Activated naive CD4-positive, alpha-beta T cell treated with Interleukin-2 at 50 U/mL for 16 hours (primary cell): ENCODE measurements around the gene ATP2C1.

Experiments used
- DNase-seq: peaks from one replicate; pipeline ENCODE4 v3.0.0-alpha.2; 2020

Gene ATP2C1

GRCh38 chr3:130991126-130991525 is 97.2 kb downstream of the ATP2C1 start:
- no peak for DNase-seq

- DNase-seq: no peak
Measured at GRCh38 chr3:130992344-130992743, 98.5 kb downstream of the ATP2C1 start.

- no peak for DNase-seq
Measured at GRCh38 chr3:130997289-130997688, 103.4 kb downstream of the ATP2C1 start.

GRCh38 chr3:131001071-131001470 is 107.2 kb downstream of the ATP2C1 start:
- no peak for DNase-seq

- no peak for DNase-seq
Measured at GRCh38 chr3:131004603-131005002, 110.7 kb downstream of the ATP2C1 start.

GRCh38 chr3:131007256-131007655 is 113.4 kb downstream of the ATP2C1 start:
- no peak for DNase-seq

- no peak for DNase-seq
Measured at GRCh38 chr3:131007782-131008181, 113.9 kb downstream of the ATP2C1 start.

GRCh38 chr3:131008326-131008725 is 114.4 kb downstream of the ATP2C1 start:
- DNase-seq: no peak

- DNase-seq: no peak
Measured at GRCh38 chr3:131009698-131010097, 115.8 kb downstream of the ATP2C1 start.

GRCh38 chr3:131018970-131019369 is 125.1 kb downstream of the ATP2C1 start:
- DNase-seq: no peak

GRCh38 chr3:131020122-131020693 is 126.3 kb downstream of the ATP2C1 start:
- no peak for DNase-seq

GRCh38 chr3:131025539-131025938 is 131.7 kb downstream of the ATP2C1 start:
- DNase-seq: no peak

- peak; percentile 93 for DNase-seq
Measured at GRCh38 chr3:131026321-131027151, 132.7 kb downstream of the ATP2C1 start, which contains the start of the genes ASTE1 and NEK11. Gene ASTE1, minus strand, starts transcription at chr3:131026825. Its CDS starts 1,519 bp downstream, at chr3:131025306. Gene NEK11, plus strand, starts transcription at chr3:131026877. Its CDS starts 2,832 bp downstream, at chr3:131029709.

- DNase-seq: no peak
Measured at GRCh38 chr3:131028844-131029243, 135.0 kb downstream of the ATP2C1 start.

GRCh38 chr3:131031660-131032059 is 137.8 kb downstream of the ATP2C1 start:
- DNase-seq: no peak

- DNase-seq: no peak
Measured at GRCh38 chr3:131033480-131034080, 139.7 kb downstream of the ATP2C1 start.

GRCh38 chr3:131036200-131036816 is 142.4 kb downstream of the ATP2C1 start:
- no peak for DNase-seq

GRCh38 chr3:131036986-131037385 is 143.1 kb downstream of the ATP2C1 start:
- no peak for DNase-seq

- DNase-seq: no peak
Measured at GRCh38 chr3:131038326-131038725, 144.4 kb downstream of the ATP2C1 start.

GRCh38 chr3:131042271-131042985 is 148.5 kb downstream of the ATP2C1 start:
- peak; percentile 8 for DNase-seq

GRCh38 chr3:131047582-131047981 is 153.7 kb downstream of the ATP2C1 start:
- no peak for DNase-seq

GRCh38 chr3:131048030-131048429 is 154.1 kb downstream of the ATP2C1 start:
- DNase-seq: no peak

- no peak for DNase-seq
Measured at GRCh38 chr3:131050001-131050400, 156.1 kb downstream of the ATP2C1 start.
